ENCODE results near the gene CAMK2D.

- TF ChIP-seq POLR2A (IDR thresholded peaks at IDR 0.05; ENCODE audit: low read length) (no peak), MAFK (IDR thresholded peaks at IDR 0.05; ENCODE audit: partially characterized antibody) (no peak), CTCF (IDR thresholded peaks at IDR 0.05) (no peak), EP300 (IDR thresholded peaks at IDR 0.05) (no peak), RCOR1 (IDR thresholded peaks at IDR 0.05; ENCODE audit: low read depth, low read length) (no peak), HDAC2 (IDR thresholded peaks at IDR 0.05) (no peak), NR3C1 (IDR thresholded peaks at IDR 0.05) (no peak), SMC3 (IDR thresholded peaks at IDR 0.05) (no peak)
These were observed 354.9 kb downstream of the CAMK2D start for GRCh38 chr4:113406723-113407016.

All from A549 (cell line).